NCI-H2196 (cell line): ENCODE data around the gene OR6A2.
"Not testable (repeated sequence)": the region's sequence is repeated elsewhere in the genome, so short reads cannot be mapped to it uniquely, and the experiment has no call there.

Experiments used
- DNase-seq: peaks from one replicate; lab custom pipeline; 2025; ENCODE audit not compliant: unreplicated experiment; lab: John Stamatoyannopoulos, UW

The OR6A2 gene

DNA sequence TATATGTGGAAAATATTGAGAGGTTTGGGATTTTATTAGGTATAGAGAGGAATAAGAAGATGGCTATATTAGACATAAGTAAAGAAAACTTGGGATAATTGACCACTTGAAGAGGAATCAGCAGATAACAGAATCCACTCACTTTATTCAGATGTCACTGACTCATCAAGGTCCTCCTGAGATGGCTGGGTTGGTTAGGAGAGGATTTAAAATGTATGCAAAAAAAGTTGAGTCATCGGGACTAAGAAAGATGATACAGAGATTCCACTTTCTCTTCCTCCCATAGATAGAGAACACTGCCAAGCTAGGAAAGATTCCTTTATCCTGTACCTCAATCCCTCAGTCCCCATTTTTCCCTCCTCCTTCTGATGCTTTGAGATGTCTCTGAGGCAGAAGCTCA lies at the start of gene OR6A2:
TSS of gene OR6A2 (minus strand) at position 288 of the 400 bp plus-strand sequence. CDS start 3,981 bp downstream, outside the sequence.
- no peak for DNase-seq

DNA sequence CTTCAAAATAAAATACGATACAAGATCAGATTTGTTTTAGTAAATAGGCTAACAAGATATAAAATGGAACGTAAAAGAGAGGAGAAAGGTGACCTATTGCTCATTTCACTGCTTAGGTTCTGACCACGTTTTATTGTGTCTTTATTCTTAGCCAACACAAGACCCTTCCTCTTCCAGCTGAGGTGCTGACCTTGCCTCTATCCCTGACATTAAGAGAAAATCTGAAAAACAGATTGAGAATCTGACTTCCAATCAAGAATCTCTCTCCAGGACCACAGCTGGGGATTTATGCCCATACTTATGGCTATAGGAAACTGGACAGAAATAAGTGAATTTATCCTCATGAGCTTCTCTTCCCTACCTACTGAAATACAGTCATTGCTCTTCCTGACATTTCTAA lies 45.9 kb upstream of the OR6A2 start, which contains the start of gene OR10A5:
TSS of gene OR10A5 (plus strand) at position 301 of the 400 bp plus-strand sequence. CDS start at position 301, 0 bp downstream.
- DNase-seq: no peak

- DNase-seq: no peak
Measured at GRCh38 chr11:6844356-6844755, 44.9 kb upstream of the OR6A2 start.

DNA sequence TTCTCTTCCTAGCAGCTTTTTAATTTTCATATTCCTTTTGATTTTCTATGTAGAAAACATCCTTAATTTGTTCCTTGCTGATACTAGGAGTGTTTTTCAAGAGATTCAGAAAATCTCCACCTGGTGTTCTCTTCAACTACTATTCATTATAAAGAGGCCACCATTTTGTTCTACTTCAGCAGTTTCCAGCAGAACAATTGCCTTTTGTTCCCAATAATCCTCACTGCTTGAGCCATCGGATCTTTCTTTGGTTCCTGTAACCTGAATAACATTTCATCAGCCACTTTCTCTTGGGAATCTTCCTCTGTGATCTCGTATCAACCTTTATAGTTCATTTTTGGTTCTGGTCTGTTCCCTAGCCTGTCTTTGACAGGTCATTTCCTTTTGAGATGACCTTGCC lies 44.2 kb upstream of the OR6A2 start:
- DNase-seq: no peak

DNA sequence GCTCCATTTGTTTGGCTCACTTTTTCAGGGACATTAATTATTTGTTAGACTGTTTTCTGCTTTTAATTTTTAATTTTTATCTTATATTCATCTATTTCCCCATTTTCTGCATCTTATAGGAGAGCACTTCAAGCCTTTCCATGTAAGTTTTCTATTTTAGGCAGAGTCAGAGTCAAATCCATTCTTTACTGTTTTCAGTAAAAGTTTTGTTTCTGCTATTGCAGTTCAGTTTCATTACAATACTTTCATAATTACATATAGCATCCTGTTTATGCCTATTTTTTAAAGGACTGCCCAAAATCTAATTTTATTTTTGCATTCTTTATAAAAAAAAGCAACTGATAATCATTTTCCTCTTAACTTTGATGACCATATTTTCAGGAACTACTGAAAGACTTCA lies 42.2 kb upstream of the OR6A2 start:
- DNase-seq: no peak

- DNase-seq: no peak
Measured at GRCh38 chr11:6834021-6834420, 34.5 kb upstream of the OR6A2 start.

DNA sequence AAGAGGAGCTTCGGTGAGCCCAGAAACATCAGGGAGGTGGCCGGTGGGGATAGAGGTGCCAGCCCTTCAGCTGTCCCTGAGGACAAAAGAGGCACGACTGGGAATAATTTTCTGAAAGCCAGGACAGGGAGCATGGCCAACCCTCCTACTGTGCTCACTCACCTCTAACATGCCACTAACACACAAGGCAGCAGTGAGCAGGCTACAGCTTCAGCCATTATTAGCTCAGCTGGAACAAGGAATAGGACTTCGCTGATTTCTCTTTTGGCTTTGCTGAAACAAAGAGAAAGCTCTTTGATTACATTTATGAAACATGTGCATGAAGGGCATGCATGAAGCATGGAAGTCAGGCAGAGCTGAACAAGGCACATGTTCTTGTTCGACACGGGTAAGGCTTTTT lies 33.9 kb upstream of the OR6A2 start:
- no peak for DNase-seq

DNA sequence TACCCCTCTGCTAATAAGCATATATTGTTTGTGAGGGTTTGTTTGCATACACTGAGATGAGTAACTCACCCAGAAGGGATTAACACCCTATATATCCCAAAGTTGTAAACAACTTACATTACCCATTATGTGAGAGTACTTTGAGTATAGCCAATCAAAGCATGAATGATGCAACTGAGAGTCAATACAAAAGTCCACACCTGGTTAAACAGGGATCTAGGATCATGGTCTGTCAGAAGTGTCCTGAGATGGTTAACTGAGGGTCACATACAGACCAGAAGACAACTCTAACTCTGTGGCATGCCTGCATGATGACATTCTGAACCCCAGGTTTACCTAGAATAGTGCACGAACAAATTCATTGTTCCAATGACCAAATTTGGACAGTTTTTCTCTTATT lies 28.6 kb upstream of the OR6A2 start:
- no peak for DNase-seq

- DNase-seq: no peak
Measured at GRCh38 chr11:6825231-6825744, 25.8 kb upstream of the OR6A2 start.

GRCh38 chr11:6824136-6824823 lies 24.8 kb upstream of the OR6A2 start:
- DNase-seq: no peak

DNA sequence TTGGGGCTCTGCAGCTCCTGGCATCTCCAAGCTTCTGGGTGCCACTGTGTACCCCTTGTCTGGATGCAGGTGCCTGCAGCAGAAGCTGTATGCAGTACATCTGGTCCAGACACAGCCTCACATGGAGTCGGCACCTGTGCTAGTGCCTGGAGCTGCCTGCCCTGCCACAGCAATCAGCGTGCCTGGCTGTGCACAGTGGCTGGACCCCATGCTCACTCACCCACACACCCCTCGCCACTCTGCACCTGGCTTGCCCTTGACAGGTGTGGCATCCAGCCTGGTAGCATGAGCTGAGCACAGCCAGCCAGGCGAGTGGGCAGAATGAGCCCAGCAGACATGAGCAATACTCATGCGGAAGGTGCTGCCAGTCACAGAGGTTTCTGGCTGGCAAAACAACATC lies 19.5 kb upstream of the OR6A2 start:
- no peak for DNase-seq

- DNase-seq: no peak
Measured at GRCh38 chr11:6817694-6818093, 18.2 kb upstream of the OR6A2 start.

- DNase-seq: no peak
Measured at GRCh38 chr11:6813656-6814055, 14.2 kb upstream of the OR6A2 start.

DNA sequence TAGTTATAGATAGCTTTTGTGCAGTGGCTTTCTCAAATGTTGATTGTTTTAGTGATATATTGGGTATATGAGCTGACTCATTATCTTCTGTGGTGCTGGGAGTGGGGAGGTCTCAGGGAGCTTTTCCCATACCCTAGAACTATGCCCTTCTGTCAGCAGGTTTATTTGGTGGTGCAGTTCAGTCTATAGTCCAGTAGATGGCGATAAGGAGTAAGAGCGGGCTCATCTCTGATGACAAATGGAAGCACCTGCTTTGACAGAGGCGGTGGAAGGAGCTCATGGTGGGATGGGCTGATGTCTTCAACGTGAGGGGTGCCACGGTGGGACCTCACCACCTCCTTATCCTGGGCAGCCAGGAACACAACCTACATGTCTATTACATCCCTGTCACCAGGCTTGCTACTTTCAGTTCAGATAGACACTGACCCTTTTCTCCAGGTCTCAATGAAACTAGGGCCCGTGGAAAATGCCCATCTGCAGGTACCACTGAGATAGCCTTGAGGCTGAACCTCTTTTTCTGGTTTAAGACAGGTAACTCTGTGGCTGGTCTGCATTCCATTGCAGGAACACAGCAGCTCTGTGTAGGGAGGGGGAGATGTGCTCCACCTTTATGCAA lies 13.0 kb upstream of the OR6A2 start:
- peak; percentile 34 for DNase-seq

- DNase-seq: not testable (repeated sequence)
Measured at GRCh38 chr11:6801075-6801474, 1.6 kb upstream of the OR6A2 start.

DNA sequence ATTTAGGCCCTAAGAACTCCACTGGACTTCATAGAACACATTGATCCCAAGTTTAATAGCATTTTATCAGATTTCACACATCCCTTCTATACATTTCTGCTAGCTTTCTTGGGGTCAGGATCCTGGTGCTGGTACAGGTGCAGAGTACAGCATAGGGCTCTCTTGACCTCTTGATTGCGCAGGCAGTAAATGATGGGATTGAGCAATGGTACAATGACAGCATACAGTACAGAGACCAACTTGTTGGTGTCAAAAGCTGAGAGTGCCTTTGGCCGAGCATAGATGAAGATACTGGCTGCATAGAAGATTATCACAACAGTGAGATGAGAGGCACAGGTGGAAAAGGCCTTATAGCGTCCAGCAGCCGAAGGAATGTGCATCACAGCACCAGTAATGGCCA lies 4.8 kb downstream of the OR6A2 start:
- DNase-seq: no peak

DNA sequence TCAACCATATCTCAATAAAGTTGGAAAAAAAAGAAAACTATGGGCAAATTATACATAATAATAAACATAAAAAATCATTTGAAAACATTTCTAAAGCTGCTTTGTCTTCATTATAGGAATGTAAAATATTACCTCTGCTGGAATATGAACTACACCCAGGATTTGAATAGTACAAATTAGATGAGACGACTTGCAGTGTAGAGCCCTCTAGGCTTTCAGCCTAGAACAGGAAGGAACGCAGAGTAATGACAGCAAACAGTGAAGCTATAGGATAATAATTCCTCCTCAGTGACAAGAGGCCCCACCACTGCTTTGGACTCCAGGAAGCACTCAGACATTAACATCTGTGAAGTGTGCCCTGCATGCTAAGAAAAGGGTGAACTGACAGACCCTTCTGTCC lies 8.9 kb downstream of the OR6A2 start:
- no peak for DNase-seq

GRCh38 chr11:6782720-6783119 lies 16.8 kb downstream of the OR6A2 start, which contains the start of gene OR2AG1:
OR2AG1 (plus strand) TSS chr11:6783020; CDS start chr11:6785038, 2,018 bp downstream.
- no peak for DNase-seq

DNA sequence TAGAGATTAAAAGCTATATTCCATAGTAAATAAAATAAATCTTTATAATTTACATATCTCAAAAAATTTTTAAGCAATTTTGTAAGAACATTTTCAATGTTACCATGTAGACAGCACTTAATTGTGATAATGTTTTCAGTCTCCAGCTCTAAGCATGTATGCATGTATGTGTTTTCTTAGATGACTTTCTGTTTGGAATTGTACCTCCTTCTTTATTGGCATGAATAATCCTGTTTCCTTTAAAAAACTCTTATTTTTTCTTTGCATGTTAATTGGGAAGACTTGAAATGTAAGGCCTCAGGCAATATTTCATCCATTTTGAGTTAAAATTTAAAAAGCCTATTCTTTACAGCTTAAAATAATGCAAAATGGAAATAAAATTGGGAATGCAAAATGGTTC lies 18.7 kb downstream of the OR6A2 start:
- DNase-seq: no peak

- DNase-seq: no peak
Measured at GRCh38 chr11:6778518-6778917, 21.0 kb downstream of the OR6A2 start.

GRCh38 chr11:6771926-6772893 lies 27.3 kb downstream of the OR6A2 start, which contains the start of gene OR2AG2:
OR2AG2 (minus strand) TSS chr11:6771976; CDS start chr11:6768957, 3,019 bp downstream.
- DNase-seq: no peak
